GM23338 (cell line): ENCODE measurements around the gene HS1BP3. TPM values are rescaled to one million over a fixed set of nuclear protein-coding genes. Genes with fewer than 3 reads are reported as not detected.

Experiments used
- ATAC-seq: fragments of 200-7000 bp; cut with Tn5 transposase; 3 replicates; pipeline ENCODE4 v1.9.1; 2020
- DNase-seq: peaks from one replicate; pipeline ENCODE4 v3.0.0-alpha.2; 2015; ENCODE audit warnings: low spot score
- H2AFZ ChIP-seq: fragments of 200-600 bp; sonication (generic); 2 replicates; pipeline ENCODE4 v1.8.0; 2016; ENCODE audit warnings: antibody characterized with exemption, mild to moderate bottlenecking, moderate library complexity
- H3F3A ChIP-seq: fragments of 200-600 bp; sonication (generic); replicated peaks from 2 replicates; pipeline ENCODE4 v1.8.0; 2017; ENCODE audit warnings: antibody characterized with exemption, mixed run types, low read depth
- H3K27ac ChIP-seq: fragments of 200-600 bp; sonication (generic); 2 replicates; pipeline ENCODE4 v1.6.1; 2016; ENCODE audit warnings: low read depth
- H3K27me3 ChIP-seq: fragments of 200-600 bp; sonication (generic); 2 replicates; pipeline ENCODE4 v1.8.0; 2016; ENCODE audit warnings: mild to moderate bottlenecking, mixed run types, moderate library complexity; ENCODE audit not compliant: insufficient read depth
- H3K36me3 ChIP-seq: fragments of 200-600 bp; sonication (generic); 2 replicates; pipeline ENCODE4 v1.8.0; 2016; ENCODE audit warnings: mild to moderate bottlenecking; ENCODE audit not compliant: insufficient read depth
- H3K4me1 ChIP-seq: fragments of 200-600 bp; sonication (generic); 2 replicates; pipeline ENCODE4 v1.8.0; 2016; ENCODE audit warnings: mild to moderate bottlenecking, moderate library complexity; ENCODE audit not compliant: insufficient read depth
- H3K4me2 ChIP-seq: fragments of 200-600 bp; sonication (generic); 2 replicates; pipeline ENCODE4 v1.7.1; 2017; ENCODE audit warnings: mixed run types
- H3K4me3 ChIP-seq: fragments of 200-600 bp; sonication (generic); 2 replicates; pipeline ENCODE4 v1.6.1; 2016; ENCODE audit warnings: mixed run types
- H3K79me2 ChIP-seq: fragments of 200-600 bp; sonication (generic); replicated peaks from 2 replicates; pipeline ENCODE4 v1.8.0; 2017; ENCODE audit warnings: mild to moderate bottlenecking; ENCODE audit not compliant: insufficient read depth
- H3K9me2 ChIP-seq: fragments of 200-600 bp; sonication (generic); 2 replicates; pipeline ENCODE4 v1.8.0; 2017; ENCODE audit not compliant: insufficient read depth
- H4K20me1 ChIP-seq: fragments of 200-600 bp; sonication (generic); replicated peaks from 2 replicates; pipeline ENCODE4 v1.8.0; 2017; ENCODE audit warnings: mild to moderate bottlenecking; ENCODE audit not compliant: insufficient read depth
- H3K27ac Mint-ChIP-seq: 2 replicates; pipeline ENCODE4 v1.8.0; 2020; ENCODE audit warnings: inconsistent platforms, mild to moderate bottlenecking, moderate library complexity, mixed read lengths
- H3K27me3 Mint-ChIP-seq: 3 replicates; pipeline ENCODE4 v1.8.0; 2022; ENCODE audit warnings: low read depth, mild to moderate bottlenecking, moderate library complexity, mixed read lengths, inconsistent platforms; ENCODE audit not compliant: insufficient read depth, poor library complexity
- H3K36me3 Mint-ChIP-seq: 3 replicates; pipeline ENCODE4 v1.8.0; 2021; ENCODE audit warnings: low read depth, mild to moderate bottlenecking, inconsistent platforms, moderate library complexity, mixed read lengths
- H3K4me1 Mint-ChIP-seq: 3 replicates; pipeline ENCODE4 v1.8.0; 2020; ENCODE audit warnings: mild to moderate bottlenecking, inconsistent platforms, mixed read lengths
- H3K4me3 Mint-ChIP-seq: 3 replicates; pipeline ENCODE4 v1.8.0; 2021; ENCODE audit warnings: moderate library complexity, mild to moderate bottlenecking, inconsistent platforms, mixed read lengths
- H3K9me3 Mint-ChIP-seq: 3 replicates; pipeline ENCODE4 v1.8.0; 2020; ENCODE audit warnings: moderate library complexity, mild to moderate bottlenecking, inconsistent platforms, mixed read lengths
- EZH2 ChIP-seq: fragments of 200-600 bp; sonication (generic); IDR thresholded peaks from one replicate; pipeline ENCODE4 v1.8.0; 2017; ENCODE audit warnings: antibody characterized with exemption, mild to moderate bottlenecking, low read depth; ENCODE audit not compliant: unreplicated experiment
- EZH2phosphoT487 ChIP-seq: fragments of 200-600 bp; sonication (generic); IDR thresholded peaks from one replicate; pipeline ENCODE4 v1.8.1; 2018; ENCODE audit warnings: antibody characterized with exemption; ENCODE audit not compliant: unreplicated experiment
- JUNB ChIP-seq: IDR thresholded peaks from one replicate; pipeline ENCODE4 v1.6.1; 2016; ENCODE audit warnings: antibody characterized with exemption; ENCODE audit not compliant: unreplicated experiment
- polyA plus RNA-seq: library from polyadenylated mRNA; unstranded; fragments of >200 nt; fragmentation: Nextera tagmentation; extraction: Ambion mirVana; gene quantifications from 2 replicates; pipeline ENCODE4 v1.2.1, GENCODE V29; 2016
- total RNA-seq: library from RNA; depleted of rRNA; stranded (reverse); fragments of >200 nt; shearing (Covaris generic); gene quantifications from 2 replicates; pipeline ENCODE4 v1.2.3, GENCODE V29; 2014
- TF ChIP-seq, protein P1 (sequence below): IDR thresholded peaks from one replicate; pipeline ENCODE4 v1.6.1; 2018; ENCODE audit warnings: antibody characterized with exemption; ENCODE audit not compliant: unreplicated experiment
- TF ChIP-seq, protein P2 (sequence below), 2 experiments: fragments of 200-600 bp in 1 of 2; sonication (generic) in 1 of 2; conservative IDR thresholded peaks; 2 replicates each; pipeline versions ENCODE4 v1.5.1 to v1.6.1; 2016 to 2017; ENCODE audit warnings: antibody characterized with exemption in 2 of 2, low read depth in 2 of 2, mild to moderate bottlenecking in 2 of 2, moderate library complexity in 1 of 2

The HS1BP3 gene
- total and polyA plus RNA-seq, 2 experiments from 2014 or later = 7.2 to 15.0 TPM

DNA sequence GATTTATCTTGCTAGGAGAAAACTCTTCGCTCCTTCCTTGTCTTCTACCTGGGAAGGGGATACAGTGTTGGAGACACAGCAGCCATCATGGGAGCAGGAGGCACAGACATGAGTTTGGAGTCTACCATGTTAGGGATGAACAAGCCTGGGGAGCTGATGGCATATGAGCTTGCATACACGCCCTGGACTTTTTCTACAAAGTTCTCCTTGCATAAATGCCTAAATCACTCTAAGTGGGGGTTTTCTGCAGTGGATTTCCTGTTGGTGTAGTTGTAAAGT, 3.6 kb upstream of the HS1BP3 start (continued):
- TF ChIP-seq, protein P1, sequence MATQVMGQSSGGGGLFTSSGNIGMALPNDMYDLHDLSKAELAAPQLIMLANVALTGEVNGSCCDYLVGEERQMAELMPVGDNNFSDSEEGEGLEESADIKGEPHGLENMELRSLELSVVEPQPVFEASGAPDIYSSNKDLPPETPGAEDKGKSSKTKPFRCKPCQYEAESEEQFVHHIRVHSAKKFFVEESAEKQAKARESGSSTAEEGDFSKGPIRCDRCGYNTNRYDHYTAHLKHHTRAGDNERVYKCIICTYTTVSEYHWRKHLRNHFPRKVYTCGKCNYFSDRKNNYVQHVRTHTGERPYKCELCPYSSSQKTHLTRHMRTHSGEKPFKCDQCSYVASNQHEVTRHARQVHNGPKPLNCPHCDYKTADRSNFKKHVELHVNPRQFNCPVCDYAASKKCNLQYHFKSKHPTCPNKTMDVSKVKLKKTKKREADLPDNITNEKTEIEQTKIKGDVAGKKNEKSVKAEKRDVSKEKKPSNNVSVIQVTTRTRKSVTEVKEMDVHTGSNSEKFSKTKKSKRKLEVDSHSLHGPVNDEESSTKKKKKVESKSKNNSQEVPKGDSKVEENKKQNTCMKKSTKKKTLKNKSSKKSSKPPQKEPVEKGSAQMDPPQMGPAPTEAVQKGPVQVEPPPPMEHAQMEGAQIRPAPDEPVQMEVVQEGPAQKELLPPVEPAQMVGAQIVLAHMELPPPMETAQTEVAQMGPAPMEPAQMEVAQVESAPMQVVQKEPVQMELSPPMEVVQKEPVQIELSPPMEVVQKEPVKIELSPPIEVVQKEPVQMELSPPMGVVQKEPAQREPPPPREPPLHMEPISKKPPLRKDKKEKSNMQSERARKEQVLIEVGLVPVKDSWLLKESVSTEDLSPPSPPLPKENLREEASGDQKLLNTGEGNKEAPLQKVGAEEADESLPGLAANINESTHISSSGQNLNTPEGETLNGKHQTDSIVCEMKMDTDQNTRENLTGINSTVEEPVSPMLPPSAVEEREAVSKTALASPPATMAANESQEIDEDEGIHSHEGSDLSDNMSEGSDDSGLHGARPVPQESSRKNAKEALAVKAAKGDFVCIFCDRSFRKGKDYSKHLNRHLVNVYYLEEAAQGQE = no peak
- TF ChIP-seq JUNB (no peak), EZH2phosphoT487 (no peak), EZH2 (no peak)

DNA sequence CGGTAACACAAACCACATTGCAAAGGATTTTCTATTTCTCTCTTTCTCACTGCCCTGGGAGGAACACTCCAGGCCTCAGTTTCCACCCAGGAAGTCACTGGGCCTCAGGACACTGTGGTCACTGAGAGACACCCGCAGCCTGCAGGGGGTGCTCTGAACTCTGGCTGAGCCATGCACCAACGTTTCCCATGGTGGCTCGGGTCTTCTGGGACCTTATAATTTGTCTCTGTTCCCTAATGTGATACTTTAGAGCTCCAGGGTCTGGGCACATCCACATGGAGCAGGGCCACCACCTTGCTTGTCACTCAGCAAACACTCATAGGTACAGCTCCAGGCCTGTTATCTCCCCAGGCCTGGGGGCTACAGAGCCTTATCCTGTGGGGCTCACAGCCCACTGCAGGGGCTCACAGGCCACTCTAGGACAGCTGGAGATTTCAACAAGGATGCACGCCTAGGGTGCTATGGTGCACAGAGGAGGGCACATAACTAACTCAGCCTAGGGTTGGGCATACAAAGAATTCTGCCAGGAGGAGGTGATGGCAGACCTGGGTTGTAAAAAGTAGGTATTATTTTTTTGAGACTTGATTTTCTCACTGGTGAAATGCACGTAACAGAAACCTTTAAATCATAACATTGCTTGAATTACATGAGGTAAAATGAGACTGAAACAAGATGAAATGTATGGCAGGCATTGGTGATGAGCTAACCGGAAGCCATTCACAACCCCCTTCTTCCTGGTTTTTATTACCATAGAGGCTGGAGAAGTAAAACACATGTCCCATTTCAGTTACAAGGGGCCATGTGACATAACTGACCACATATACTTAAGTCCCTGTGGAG, 3.0 kb upstream of the HS1BP3 start:
- H3K27ac ChIP-seq = no peak overlapping the region
- Mint-ChIP-seq H3K27ac (no peak overlapping the region), H3K4me3 (no peak overlapping the region), H3K9me3 (no peaks in the 10 kb centered on the region; the same call in 2 of the 3 replicates), H3K27me3 (peaks cover 8% of the 10 kb centered on the region), H3K36me3 (no peaks in the 10 kb centered on the region; the same call in 2 of the 3 replicates), H3K4me1 (peaks cover 22% of the 10 kb centered on the region)
- no peaks in the 10 kb centered on the region for H3K9me2 ChIP-seq
- H3F3A ChIP-seq = no peaks in the 10 kb centered on the region
- no peak overlapping the region for H3K4me3 ChIP-seq
- H3K4me1 ChIP-seq = peaks cover 21% of the 10 kb centered on the region
- H3K36me3 ChIP-seq = no peaks in the 10 kb centered on the region
- no peak for TF ChIP-seq EZH2phosphoT487
- TF ChIP-seq, protein P2, sequence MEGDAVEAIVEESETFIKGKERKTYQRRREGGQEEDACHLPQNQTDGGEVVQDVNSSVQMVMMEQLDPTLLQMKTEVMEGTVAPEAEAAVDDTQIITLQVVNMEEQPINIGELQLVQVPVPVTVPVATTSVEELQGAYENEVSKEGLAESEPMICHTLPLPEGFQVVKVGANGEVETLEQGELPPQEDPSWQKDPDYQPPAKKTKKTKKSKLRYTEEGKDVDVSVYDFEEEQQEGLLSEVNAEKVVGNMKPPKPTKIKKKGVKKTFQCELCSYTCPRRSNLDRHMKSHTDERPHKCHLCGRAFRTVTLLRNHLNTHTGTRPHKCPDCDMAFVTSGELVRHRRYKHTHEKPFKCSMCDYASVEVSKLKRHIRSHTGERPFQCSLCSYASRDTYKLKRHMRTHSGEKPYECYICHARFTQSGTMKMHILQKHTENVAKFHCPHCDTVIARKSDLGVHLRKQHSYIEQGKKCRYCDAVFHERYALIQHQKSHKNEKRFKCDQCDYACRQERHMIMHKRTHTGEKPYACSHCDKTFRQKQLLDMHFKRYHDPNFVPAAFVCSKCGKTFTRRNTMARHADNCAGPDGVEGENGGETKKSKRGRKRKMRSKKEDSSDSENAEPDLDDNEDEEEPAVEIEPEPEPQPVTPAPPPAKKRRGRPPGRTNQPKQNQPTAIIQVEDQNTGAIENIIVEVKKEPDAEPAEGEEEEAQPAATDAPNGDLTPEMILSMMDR (conservative IDR thresholded peaks at IDR 0.05; ENCODE audit: low read depth in 2 of 2) = peak; percentile 44 to 61
- no peak overlapping the region for H3K4me2 ChIP-seq
- DNase-seq = no peak
- no peak overlapping the region for H2AFZ ChIP-seq
- no peak for ATAC-seq
- H4K20me1 ChIP-seq = no peaks in the 10 kb centered on the region
- no peaks in the 10 kb centered on the region for H3K79me2 ChIP-seq
- H3K27me3 ChIP-seq = peaks cover 10% of the 10 kb centered on the region; the same call in 1 of the 2 replicates
